Measurements from ENCODE around the gene ANKS6.

The ANKS6 gene

GRCh38 chr9:98702835-98703380, 93.4 kb downstream of the ANKS6 start:
- no peak for TF ChIP-seq CTCF (IDR thresholded peaks at IDR 0.05; ENCODE audit: low read depth, low read length)
- DNase-seq (ENCODE audit: low read depth, low spot score): no peak
- H3K4me3 ChIP-seq (ENCODE audit: low read depth, low read length): no peak overlapping the region
- in situ Hi-C loops (cut with HindIII; ENCODE audit: low sequenced_read_pairs): no loop called here

GRCh38 chr9:98702340-98702739, 94.0 kb downstream of the ANKS6 start:
- H3K4me3 ChIP-seq (ENCODE audit: low read depth, low read length): no peak overlapping the region
- DNase-seq (ENCODE audit: low read depth, low spot score): no peak
- in situ Hi-C loops (cut with HindIII; ENCODE audit: low sequenced_read_pairs): no loop called here
- no peak for TF ChIP-seq CTCF (IDR thresholded peaks at IDR 0.05; ENCODE audit: low read depth, low read length)

GRCh38 chr9:98701576-98701975, 94.8 kb downstream of the ANKS6 start:
- in situ Hi-C loops (cut with HindIII; ENCODE audit: low sequenced_read_pairs): no loop called here
- H3K4me3 ChIP-seq (ENCODE audit: low read depth, low read length): no peak overlapping the region
- DNase-seq (ENCODE audit: low read depth, low spot score): no peak
- TF ChIP-seq CTCF (IDR thresholded peaks at IDR 0.05; ENCODE audit: low read depth, low read length): no peak

DNA sequence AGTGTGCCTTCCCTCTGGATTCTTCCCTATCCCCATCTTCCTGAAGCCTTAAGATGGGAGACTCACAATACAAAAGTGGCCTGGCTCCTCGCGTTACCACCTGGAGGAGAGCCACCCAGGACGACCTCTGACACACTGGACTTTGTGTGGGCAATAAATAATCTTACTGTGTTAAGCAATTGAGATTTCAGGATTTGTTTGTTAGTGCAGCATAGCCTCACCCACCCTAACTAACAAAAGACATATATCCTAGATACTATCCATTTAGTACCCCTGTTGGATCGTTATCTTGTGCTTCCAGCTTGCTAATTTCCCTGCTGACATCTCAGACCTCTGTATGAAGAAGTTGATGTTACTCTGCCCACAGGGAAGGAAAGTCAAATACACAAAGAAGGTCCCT, 95.6 kb downstream of the ANKS6 start:
- H3K4me3 ChIP-seq (ENCODE audit: low read depth, low read length): no peak overlapping the region
- in situ Hi-C loops (cut with HindIII; ENCODE audit: low sequenced_read_pairs): no loop called here
- no peak for TF ChIP-seq CTCF (IDR thresholded peaks at IDR 0.05; ENCODE audit: low read depth, low read length)
- DNase-seq (ENCODE audit: low read depth, low spot score): no peak

GRCh38 chr9:98698856-98699255, 97.5 kb downstream of the ANKS6 start:
- DNase-seq (ENCODE audit: low read depth, low spot score): no peak
- in situ Hi-C loops (cut with HindIII; ENCODE audit: low sequenced_read_pairs): no loop called here
- no peak overlapping the region for H3K4me3 ChIP-seq (ENCODE audit: low read depth, low read length)
- no peak for TF ChIP-seq CTCF (IDR thresholded peaks at IDR 0.05; ENCODE audit: low read depth, low read length)

DNA sequence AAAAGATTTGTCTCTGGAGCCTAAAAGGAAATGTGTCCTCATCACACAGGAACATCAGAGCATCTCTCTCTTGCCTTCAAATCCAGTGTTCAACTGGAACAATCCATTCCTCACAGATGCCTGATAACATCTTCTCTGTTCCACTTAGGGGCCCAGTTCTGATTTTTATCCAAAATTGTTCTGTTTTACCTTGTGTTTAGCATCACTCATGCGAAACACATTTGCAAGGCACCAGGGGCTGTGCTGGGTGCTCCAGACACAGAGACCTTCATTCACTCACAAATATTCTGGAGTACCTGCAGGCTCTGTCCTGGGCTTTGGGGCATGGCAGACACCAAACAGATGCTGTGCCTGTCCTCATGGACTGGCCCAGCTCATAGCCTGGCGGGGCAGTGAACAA, 101.4 kb downstream of the ANKS6 start:
- no peak for TF ChIP-seq CTCF (IDR thresholded peaks at IDR 0.05; ENCODE audit: low read depth, low read length)
- no peak overlapping the region for H3K4me3 ChIP-seq (ENCODE audit: low read depth, low read length)
- in situ Hi-C loops (cut with HindIII; ENCODE audit: low sequenced_read_pairs): no loop called here
- DNase-seq (ENCODE audit: low read depth, low spot score): no peak

- TF ChIP-seq CTCF (IDR thresholded peaks at IDR 0.05; ENCODE audit: low read depth, low read length): no peak
- H3K4me3 ChIP-seq (ENCODE audit: low read depth, low read length): no peak overlapping the region
- no peak for DNase-seq (ENCODE audit: low read depth, low spot score)
- in situ Hi-C loops (cut with HindIII; ENCODE audit: low sequenced_read_pairs): no loop called here
These were observed 104.0 kb downstream of the ANKS6 start for GRCh38 chr9:98692392-98692791.
